GM12872 (cell line): ENCODE measurements around the gene SRD5A1.

Experiments used
- CTCF ChIP-seq: IDR thresholded peaks from 3 replicates; pipeline ENCODE4 v1.5.1; 2011; ENCODE audit warnings: low read depth, mild to moderate bottlenecking, low read length, moderate library complexity; ENCODE audit not compliant: insufficient read depth

The SRD5A1 gene

DNA sequence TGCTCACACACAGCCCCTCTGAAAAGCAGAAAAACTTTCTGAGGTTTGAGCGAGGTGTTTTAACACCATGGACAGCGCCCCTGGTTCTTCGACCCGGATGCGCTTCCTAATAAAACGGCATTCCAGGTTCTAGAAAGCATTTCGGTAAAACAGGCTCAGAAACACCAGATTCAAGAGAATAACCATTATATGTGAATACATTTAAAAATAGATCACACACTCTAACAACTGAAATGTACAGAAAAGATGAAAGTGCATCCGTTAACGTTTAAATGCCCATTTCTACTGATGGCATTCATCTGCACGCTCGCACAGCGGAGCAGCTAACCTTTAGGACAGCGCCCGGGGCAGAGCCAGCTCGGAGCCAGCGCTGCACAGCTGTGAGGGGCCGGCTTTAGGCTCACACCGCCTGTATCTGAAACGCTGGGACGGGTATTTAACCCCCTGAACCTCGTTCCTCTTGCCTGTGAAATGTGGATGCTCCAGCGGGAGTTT is 53.7 kb downstream of the SRD5A1 start:
- TF ChIP-seq CTCF = no peak

GRCh38 chr5:6687505-6687904 is 54.3 kb downstream of the SRD5A1 start:
- no peak for TF ChIP-seq CTCF

- TF ChIP-seq CTCF = no peak
Observed at GRCh38 chr5:6692906-6693305, 59.7 kb downstream of the SRD5A1 start.

DNA sequence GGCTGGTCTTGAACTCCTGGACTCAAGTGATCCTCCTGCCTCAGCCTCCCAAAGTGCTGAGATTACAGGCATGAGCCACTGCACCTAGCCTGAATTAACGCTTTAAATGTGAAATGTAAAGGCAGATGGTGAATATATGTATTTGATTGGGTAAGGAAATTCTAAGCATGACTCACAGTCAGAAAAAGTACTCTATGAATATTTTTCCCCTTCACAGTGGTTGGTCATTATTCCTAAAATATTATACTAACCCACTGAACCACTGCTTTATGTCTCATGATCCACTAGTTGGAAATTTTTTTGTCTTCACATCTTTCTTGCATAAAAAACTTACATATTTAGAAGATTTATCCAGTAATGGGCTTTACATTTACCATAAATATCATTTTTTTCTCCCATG is 65.5 kb downstream of the SRD5A1 start:
- no peak for TF ChIP-seq CTCF

DNA sequence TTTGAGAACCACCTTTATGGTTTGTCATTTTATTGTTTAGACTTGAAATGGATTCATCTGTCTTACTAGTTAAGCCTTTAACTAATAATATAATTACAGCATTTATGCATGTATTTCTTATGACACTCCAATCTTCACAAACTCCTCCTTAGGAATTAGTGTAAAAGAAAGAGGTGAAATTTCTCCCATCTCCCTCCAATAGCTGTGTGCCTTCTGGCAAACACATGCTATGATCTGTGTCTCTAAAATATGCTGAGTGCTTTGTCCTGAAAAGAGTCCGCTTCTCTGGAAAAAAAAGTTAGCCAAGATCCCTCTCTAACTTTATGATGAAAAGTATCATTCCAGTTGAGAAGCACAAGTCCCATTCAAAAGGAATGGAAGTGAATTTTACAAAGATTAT is 66.1 kb downstream of the SRD5A1 start:
- no peak for TF ChIP-seq CTCF

DNA sequence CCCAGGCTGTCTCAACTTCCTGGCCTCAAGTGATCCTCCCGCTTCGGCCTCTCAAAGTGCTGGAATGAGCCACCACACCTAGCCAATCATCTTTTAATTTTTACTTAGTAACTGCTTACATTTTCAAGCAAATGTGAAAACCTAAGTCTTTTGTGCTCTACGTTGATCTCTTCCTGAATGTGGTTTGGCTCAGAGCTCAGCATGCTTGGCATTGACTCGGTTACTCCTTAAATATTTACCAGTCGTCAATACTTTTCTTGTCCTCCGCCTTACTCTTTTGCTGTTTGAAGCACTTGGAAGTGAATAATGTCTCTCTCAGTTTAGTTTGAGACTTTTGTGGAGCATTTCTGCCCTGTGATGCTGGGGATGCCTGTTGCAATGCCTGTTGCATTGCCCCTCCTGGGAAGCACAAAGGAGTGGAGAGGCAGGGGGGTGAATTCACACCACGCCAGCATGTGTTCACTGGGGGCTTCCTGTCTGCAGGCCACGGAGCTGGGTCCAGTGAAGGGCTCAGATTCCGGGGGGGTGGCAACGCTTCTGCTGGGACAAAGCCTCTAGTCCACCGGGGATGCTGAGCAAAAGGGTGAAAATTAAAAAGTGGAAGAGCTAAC is 66.9 kb downstream of the SRD5A1 start:
- TF ChIP-seq CTCF = no peak

- no peak for TF ChIP-seq CTCF
Observed at GRCh38 chr5:6700685-6701355, 67.6 kb downstream of the SRD5A1 start.
